Muscle of back (tissue), 11 donors: ENCODE measurements around the gene RGS19. TPM values are rescaled to one million over a fixed set of nuclear protein-coding genes. Genes with fewer than 3 reads are reported as not detected.
A peak's percentile ranks its signal among the peaks of the same experiment; 100 is the strongest.
"Not testable (repeated sequence)": the region's sequence is repeated elsewhere in the genome, so short reads cannot be mapped to it uniquely, and the experiment has no call there.

Experiments used
- DNase-seq, 3 donors: peaks; one replicate each; pipeline versions ENCODE4 v3.0.0 to v3.0.0-alpha.2; 2013
- polyA plus RNA-seq, 10 donors: library from polyadenylated mRNA; unstranded; fragments of 120-200 nt; gene quantifications; one replicate each; pipeline ENCODE4 v1.2.1, GENCODE V29; 2013; ENCODE audit not compliant: insufficient read length in 10 of 10

RGS19 gene
- polyA plus RNA-seq, 10 donors, result 4.4 to 10.2 (median 5.6) TPM

- DNase-seq, result no peak
These were observed 17.2 kb upstream of the RGS19 start for GRCh38 chr20:64096535-64096934.

GRCh38 chr20:64095927-64096326, 16.6 kb upstream of the RGS19 start:
- no peak for DNase-seq

DNA sequence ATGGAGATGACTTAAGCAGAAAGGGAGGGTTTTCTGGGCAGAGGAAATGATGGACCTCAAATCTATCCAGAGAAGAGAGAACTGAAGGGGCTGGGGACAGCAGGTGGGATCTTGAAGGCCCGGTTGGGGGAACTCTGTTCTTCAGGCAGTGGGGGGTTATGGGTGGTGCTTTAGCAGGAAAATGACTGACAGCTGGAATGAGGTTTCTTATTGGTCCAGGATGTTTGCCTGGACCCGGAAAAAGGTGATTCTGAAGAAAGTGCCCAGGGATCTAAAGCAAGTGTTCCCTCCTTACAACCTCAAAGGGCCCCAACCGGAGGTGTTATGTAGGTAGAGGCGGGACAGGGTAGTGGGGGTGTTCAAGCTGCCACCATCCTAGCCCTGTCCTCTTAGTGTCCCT, 16.1 kb upstream of the RGS19 start:
- DNase-seq, result no peak

GRCh38 chr20:64093013-64093503, 13.7 kb upstream of the RGS19 start:
- DNase-seq, result no peak

DNA sequence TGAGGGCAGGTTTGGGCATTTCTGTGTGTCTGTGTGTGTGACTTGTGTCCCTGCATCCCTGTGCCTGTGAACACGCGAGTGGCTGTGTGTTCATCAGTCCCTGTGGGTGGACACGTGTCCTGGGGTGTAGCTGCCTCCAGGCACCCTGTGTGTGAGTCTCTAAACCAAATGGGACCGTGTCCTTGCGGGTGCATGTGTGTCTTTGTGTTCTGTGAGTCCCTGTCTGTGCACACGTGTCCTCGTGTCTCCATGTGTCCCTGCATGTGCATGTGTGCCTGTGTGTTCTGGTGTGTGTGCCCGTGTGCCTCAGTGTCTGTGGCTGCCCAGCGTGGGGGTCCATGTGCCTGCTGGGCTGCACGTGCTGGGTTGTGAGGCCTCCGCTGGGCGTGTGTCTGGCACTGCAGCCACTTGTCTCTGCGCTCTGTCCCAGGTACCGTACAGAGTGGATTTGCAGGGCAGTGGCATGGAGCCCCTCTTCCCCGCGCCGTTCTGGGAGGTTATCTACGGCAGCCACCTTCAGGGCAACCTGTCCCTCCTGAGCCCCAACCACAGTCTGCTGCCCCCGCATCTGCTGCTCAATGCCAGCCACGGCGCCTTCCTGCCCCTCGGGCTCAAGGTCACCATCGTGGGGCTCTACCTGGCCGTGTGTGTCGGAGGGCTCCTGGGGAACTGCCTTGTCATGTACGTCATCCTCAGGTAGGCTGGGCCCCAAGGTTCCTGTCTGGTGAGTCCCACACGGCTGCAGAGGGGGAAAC, 13.1 kb upstream of the RGS19 start:
- no peak for DNase-seq

GRCh38 chr20:64091770-64092169, 12.5 kb upstream of the RGS19 start:
- DNase-seq, result no peak

GRCh38 chr20:64091340-64091739, 12.0 kb upstream of the RGS19 start:
- no peak for DNase-seq

DNA sequence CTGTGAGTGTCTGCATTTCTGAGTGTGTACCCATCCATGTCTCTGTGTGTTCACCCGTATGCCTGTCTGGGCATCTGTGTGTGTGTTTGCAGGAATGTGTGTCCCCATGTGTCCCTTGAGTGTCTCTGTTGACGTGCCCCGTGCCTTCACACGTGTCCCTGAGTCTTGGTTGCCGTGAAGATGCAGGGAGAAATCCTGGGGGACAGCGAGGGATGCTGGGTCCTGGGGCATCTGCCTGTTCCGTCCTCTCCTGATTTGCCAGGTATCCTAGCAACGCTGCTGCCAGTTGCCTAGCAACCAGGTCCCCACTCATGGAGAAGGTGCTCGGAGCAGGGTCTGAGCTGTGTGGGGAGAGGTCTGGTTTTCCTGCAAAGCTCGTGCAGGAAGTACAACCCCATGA, 10.8 kb upstream of the RGS19 start:
- DNase-seq, result no peak

DNA sequence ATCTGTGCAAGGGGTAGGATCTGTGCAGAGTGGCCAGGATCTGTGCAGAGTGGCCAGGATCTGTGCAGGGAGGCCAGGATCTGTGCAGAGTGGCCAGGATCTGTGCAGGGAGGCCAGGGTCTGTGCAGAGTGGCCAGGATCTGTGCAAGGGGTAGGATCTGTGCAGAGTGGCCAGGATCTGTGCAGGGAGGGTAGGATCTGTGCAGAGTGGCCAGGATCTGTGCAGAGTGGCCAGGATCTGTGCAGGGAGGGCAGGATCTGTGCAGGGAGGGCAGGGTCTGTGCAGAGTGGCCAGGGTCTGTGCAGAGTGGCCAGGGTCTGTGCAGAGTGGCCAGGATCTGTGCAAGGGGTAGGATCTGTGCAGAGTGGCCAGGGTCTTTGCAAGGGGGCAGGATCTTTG, 9.3 kb upstream of the RGS19 start:
- not testable (repeated sequence) for DNase-seq

- not testable (repeated sequence) for DNase-seq
These were observed 8.0 kb upstream of the RGS19 start for GRCh38 chr20:64087226-64087825.

DNA sequence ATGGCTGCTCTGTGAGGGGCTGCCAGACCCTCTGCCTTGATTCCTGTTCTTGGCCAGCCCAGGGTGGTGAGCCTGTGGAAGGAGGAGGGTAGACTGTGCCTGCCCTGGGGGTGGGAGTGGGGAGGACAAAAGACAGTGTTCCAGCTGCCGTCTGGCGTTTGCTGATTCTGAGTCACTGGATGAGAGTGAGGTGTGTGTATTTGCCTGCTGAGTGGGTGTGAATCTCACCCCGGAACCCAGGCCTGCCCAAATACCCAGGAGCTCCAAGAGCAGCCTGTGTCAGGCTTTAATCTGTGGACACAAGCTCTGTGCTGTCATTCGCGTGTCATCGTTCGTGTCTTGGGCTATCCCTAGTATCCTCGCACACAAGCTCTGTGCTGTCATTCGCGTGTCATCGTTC, 7.5 kb upstream of the RGS19 start:
- DNase-seq, result no peak

- no peak for DNase-seq
These were observed 5.4 kb upstream of the RGS19 start for GRCh38 chr20:64084685-64085152.

GRCh38 chr20:64083804-64084684, 4.7 kb upstream of the RGS19 start, which contains the start of gene LKAAEAR1:
TSS of gene LKAAEAR1 (minus strand) at chr20:64084398. CDS start at chr20:64084219, 179 bp downstream.
- no peak for DNase-seq

DNA sequence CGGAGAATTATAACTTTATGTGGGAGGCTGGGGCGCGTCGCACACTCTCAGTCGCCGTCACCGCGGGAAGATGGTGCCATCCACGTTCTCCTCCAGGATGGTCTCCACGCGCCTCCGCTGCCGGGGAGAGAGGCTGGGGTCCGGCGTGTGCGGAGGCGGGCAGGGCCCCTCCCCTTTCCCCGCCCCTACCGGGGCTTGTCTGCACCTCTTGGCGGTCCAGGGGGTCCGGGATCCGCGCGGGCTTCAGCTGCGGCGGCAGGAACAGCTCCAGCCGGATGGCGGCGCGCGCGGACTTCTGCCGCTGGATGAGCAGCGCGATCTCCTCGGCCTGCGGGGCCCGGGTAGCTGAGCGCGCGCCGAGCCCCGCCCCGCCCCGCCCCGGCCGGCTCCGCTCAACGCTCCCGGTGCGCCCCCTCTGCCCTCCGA, 4.1 kb upstream of the RGS19 start:
- peak; percentile 54 to 88 (median 76) for DNase-seq

DNA sequence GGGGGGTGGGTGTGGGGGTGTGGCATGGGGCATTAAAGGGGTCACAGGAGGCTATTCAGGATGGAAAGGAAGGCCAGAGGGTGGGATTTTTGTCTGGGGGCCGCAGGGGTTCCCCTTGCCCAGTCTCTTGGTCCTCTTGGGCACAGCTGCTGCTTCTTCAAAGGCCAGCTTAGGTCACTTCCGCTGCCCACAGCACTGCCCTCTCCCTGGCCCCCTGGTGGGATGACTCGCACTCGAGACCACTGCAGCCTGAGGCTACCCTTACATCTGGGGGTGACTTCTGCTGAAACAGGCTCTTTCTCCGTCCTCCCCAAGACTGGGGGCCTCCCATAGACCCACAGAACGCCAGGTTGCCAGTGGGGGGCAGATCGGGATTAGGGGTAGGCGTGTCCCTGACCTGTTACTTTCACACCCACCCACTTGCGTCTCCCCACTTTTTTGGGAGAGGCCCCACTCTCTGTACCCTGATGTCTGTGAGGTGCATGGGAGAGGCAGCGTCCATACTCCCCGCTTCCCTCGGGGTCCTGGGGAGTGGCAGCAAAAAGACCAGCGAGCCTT, 3.6 kb upstream of the RGS19 start:
- no peak for DNase-seq

- no peak for DNase-seq
These were observed 2.9 kb upstream of the RGS19 start for GRCh38 chr20:64082126-64082731.

DNA sequence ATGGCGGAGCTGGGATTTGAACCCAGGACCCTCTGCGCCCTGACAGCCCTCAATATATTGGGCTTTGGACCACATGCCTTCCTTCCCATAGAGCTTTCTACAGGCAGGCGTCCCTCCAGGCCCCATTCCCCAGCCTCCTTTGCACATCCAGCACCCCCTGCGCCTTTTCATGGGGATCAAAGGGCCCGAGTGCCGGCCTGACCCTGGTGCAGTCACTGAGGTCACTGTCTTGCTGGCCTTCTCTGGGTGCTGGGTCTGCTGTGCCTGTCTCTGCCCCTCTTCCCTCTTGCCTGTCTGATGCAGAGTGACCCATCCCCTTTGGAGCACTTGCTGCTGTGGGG, 2.3 kb upstream of the RGS19 start:
- no peak for DNase-seq

DNA sequence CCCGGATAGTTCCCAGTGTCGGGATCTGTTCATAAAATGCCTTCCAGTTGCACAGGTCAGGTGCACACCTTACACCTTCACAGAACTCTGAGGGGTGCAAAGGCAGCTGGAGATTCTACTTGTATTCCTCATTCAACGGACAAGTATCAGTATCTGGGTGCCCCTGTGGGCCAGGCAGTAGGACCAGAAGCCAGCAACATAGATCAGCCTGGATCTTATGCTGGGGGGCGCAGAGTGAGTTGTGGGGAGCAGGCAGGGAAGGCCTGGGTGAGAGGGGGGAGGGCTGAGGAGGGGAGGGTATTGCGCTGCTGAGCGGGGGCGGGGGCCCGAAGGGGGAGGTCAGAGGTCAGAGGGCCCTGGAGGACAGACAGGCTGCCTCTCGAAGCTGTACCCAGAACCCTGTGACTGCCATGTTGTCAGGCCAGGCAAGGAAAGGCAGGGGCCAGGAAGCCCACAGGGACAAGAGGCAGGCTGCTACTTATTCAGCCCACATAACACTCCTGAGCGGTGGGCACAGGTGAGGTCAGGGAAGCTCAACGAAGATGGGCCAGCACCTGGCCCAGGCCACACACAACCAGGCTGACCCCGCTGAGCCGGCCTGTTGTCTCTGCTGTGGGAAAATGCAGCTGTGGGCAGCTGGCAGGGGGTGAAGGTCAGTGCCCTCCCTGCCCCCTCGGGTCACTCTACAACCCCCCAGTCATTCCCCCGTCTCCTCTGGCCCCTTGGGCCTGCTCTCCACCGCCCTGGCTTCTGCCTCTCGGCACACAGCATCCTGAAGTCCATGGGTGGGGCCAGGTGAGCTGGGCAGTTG, 1.7 kb upstream of the RGS19 start:
- DNase-seq, result no peak

DNA sequence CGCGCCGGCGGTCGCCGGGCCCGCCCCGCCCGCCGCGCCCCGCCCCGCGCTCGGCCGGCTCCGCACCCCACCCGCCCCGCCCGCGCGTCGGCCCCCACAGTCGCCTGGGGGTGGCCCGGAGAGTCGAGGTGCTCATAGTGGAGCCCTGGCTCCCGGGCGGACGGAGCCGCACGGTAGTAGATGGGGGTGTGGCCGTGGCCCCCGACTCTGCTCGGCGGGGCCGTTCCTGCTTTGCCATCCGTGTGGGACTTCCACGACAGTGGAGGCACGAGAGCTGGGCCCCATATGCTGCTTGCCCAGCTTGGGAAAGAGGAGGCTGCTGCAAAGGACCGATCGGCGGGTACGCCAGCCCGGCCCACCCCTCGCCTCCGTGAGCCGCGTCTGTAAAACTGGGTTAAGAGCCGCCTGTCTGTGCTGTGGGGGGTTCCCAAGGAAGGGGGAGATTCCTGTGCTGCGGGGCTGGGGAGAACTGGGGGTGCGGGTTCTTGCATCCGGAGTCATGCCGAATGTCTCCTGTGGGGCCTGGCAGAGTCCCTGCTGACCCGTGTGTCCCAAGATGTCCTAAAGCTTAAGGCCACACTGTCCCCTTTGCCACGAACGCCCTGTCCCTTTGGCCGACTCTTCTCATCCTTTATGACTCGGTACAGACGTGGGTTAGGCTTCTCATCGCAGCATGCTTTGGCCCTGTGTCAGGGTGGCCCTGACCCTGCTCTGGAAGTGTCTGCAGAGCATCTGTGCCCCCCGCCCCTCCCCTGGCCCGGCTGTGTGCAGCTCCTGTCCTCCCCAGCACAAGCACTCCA, 895 bp upstream of the RGS19 start, which contains the start of gene OPRL1:
Gene OPRL1 (plus strand): TSS at position 70 of the 800 bp plus-strand sequence. CDS start 12,639 bp downstream, outside the sequence.
- DNase-seq, result peak in 1 of 3 donors; percentile 60

- DNase-seq, result no peak
These were observed 415 bp downstream of the RGS19 start for GRCh38 chr20:64078934-64079272.
